ENCODE data around the gene COPZ1. TPM values are rescaled to one million over a fixed set of nuclear protein-coding genes. Genes with fewer than 3 reads are reported as not detected.

The COPZ1 gene
- total and polyA plus RNA-seq, 2 experiments from 2014 or later, result 164 to 207 TPM

- peaks cover 12% of the 10 kb centered on the region for H3K4me1 ChIP-seq (ENCODE audit: insufficient read depth)
- no peaks in the 10 kb centered on the region for H3K79me2 ChIP-seq
- no peak overlapping the region for H2AFZ ChIP-seq
- 75% methylated on average over 5 of the region's 5 CpGs for WGBS (ENCODE audit: low lambda C conversion rate, missing lambda C conversion rate)
- H3K27me3 ChIP-seq, result peaks cover 2% of the 10 kb centered on the region
- H3K9me3 ChIP-seq (ENCODE audit: low read depth), result no peaks in the 10 kb centered on the region
- no peak for DNase-seq (ENCODE audit: low spot score)
- H3K4me2 ChIP-seq, result no peak overlapping the region
- no peaks in the 10 kb centered on the region for H3K36me3 ChIP-seq (replicated peaks; ENCODE audit: insufficient read depth, low read depth)
- no peak overlapping the region for H3K4me3 ChIP-seq
- H3K9me2 ChIP-seq (replicated peaks; ENCODE audit: insufficient read depth), result no peaks in the 10 kb centered on the region
- no peak overlapping the region for H3K27ac ChIP-seq
- H4K20me1 ChIP-seq (ENCODE audit: insufficient read depth, poor library complexity, severe bottlenecking), result no peaks in the 10 kb centered on the region
- no peak for TF ChIP-seq EZH2phosphoT487 (IDR thresholded peaks at IDR 0.05; ENCODE audit: low read depth, severe bottlenecking, unreplicated experiment)
- no peak for TF ChIP-seq EZH2 (IDR thresholded peaks at IDR 0.05; ENCODE audit: borderline replicate concordance)
- no peak for TF ChIP-seq CTCF (IDR thresholded peaks at IDR 0.05; ENCODE audit: poor library complexity)
Observed at GRCh38 chr12:54296393-54297099, 28.4 kb upstream of the COPZ1 start.

GRCh38 chr12:54298904-54299303 lies 26.0 kb upstream of the COPZ1 start:
- peaks cover 2% of the 10 kb centered on the region for H3K27me3 ChIP-seq
- WGBS (ENCODE audit: low lambda C conversion rate, missing lambda C conversion rate), result 92% methylated on average over 5 of the region's 5 CpGs
- H4K20me1 ChIP-seq (ENCODE audit: insufficient read depth, poor library complexity, severe bottlenecking), result no peaks in the 10 kb centered on the region
- H2AFZ ChIP-seq, result no peak overlapping the region
- DNase-seq (ENCODE audit: low spot score), result no peak
- no peaks in the 10 kb centered on the region for H3K9me2 ChIP-seq (replicated peaks; ENCODE audit: insufficient read depth)
- no peaks in the 10 kb centered on the region for H3K36me3 ChIP-seq (replicated peaks; ENCODE audit: insufficient read depth, low read depth)
- H3K9me3 ChIP-seq (ENCODE audit: low read depth), result no peaks in the 10 kb centered on the region
- TF ChIP-seq EZH2phosphoT487 (IDR thresholded peaks at IDR 0.05; ENCODE audit: low read depth, severe bottlenecking, unreplicated experiment), result no peak
- TF ChIP-seq EZH2 (IDR thresholded peaks at IDR 0.05; ENCODE audit: borderline replicate concordance), result no peak
- no peak for TF ChIP-seq CTCF (IDR thresholded peaks at IDR 0.05; ENCODE audit: poor library complexity)
- no peak overlapping the region for H3K4me2 ChIP-seq
- H3K79me2 ChIP-seq, result no peaks in the 10 kb centered on the region
- H3K4me3 ChIP-seq, result no peak overlapping the region
- no peak overlapping the region for H3K27ac ChIP-seq
- peaks cover 14% of the 10 kb centered on the region for H3K4me1 ChIP-seq (ENCODE audit: insufficient read depth)

- H3K9me3 ChIP-seq (ENCODE audit: low read depth), result no peaks in the 10 kb centered on the region
- no peak overlapping the region for H3K4me3 ChIP-seq
- TF ChIP-seq EZH2 (IDR thresholded peaks at IDR 0.05; ENCODE audit: borderline replicate concordance) (no peak), CTCF (IDR thresholded peaks at IDR 0.05; ENCODE audit: poor library complexity) (no peak), EZH2phosphoT487 (IDR thresholded peaks at IDR 0.05; ENCODE audit: low read depth, severe bottlenecking, unreplicated experiment) (no peak)
- H4K20me1 ChIP-seq (ENCODE audit: insufficient read depth, poor library complexity, severe bottlenecking), result no peaks in the 10 kb centered on the region
- H3K9me2 ChIP-seq (replicated peaks; ENCODE audit: insufficient read depth), result no peaks in the 10 kb centered on the region
- H3K4me1 ChIP-seq (ENCODE audit: insufficient read depth), result peaks cover 20% of the 10 kb centered on the region
- no peak overlapping the region for H3K4me2 ChIP-seq
- DNase-seq (ENCODE audit: low spot score), result no peak
- WGBS (ENCODE audit: low lambda C conversion rate, missing lambda C conversion rate), result 71% methylated on average over 8 of the region's 8 CpGs
- H3K27me3 ChIP-seq, result peaks cover 2% of the 10 kb centered on the region
- H3K27ac ChIP-seq, result no peak overlapping the region
- no peaks in the 10 kb centered on the region for H3K36me3 ChIP-seq (replicated peaks; ENCODE audit: insufficient read depth, low read depth)
- no peak overlapping the region for H2AFZ ChIP-seq
- no peaks in the 10 kb centered on the region for H3K79me2 ChIP-seq
Observed at GRCh38 chr12:54299515-54300224, 25.3 kb upstream of the COPZ1 start.
